ENCODE data around the gene DAB1. TPM values are rescaled to one million over a fixed set of nuclear protein-coding genes. Genes with fewer than 3 reads are reported as not detected.

The DAB1 gene
- total and polyA plus RNA-seq, 2 of the 8 experiments (the other 6 are each of a cell fraction or from before 2014, with no cell fraction given) = 4.4 to 11.8 TPM

- Histone ChIP-seq H3K9ac (replicated peaks in 1 of 4; ENCODE audit: extremely low read depth in 1 of 4, low read depth in 3 of 4, low read length in 3 of 4) (no peak overlapping the region), H3K14ac (ENCODE audit: insufficient read length) (no peak overlapping the region), H2BK120ac (replicated peaks; ENCODE audit: low read depth, low read length) (no peak overlapping the region), H4K5ac (ENCODE audit: insufficient read length, low read depth, low read length) (no peak overlapping the region), H3K4ac (replicated peaks; ENCODE audit: insufficient read length, low read depth, low read length) (no peak overlapping the region), H3K79me1 (ENCODE audit: low read depth, low read length) (no peaks in the 10 kb centered on the region), H2AK5ac (ENCODE audit: low read depth, low read length) (no peak overlapping the region), H3K23me2 (ENCODE audit: low read depth, low read length) (no peaks in the 10 kb centered on the region; the same call in 1 of the 2 replicates), H3K18ac (ENCODE audit: extremely low read depth, low read length) (no peak overlapping the region), H2BK15ac (ENCODE audit: low read length) (no peak overlapping the region), H2BK12ac (ENCODE audit: low read depth, low read length) (no peak overlapping the region), H3K27me3 (replicated peaks in 1 of 4; ENCODE audit: control insufficient read depth in 3 of 4, extremely low read depth in 1 of 4, insufficient read depth in 3 of 4, low read length in 3 of 4) (no peaks in the 10 kb centered on the region), H3K9me3 (ENCODE audit: insufficient read depth in 2 of 2, low read depth in 1 of 2, low read length in 1 of 2) (no peaks in the 10 kb centered on the region), H3K23ac (ENCODE audit: insufficient read length) (no peak overlapping the region), H4K8ac (ENCODE audit: extremely low read depth, insufficient read depth, low read length) (no peak overlapping the region), H4K91ac (replicated peaks; ENCODE audit: insufficient read length, low read length) (no peak overlapping the region), H3K4me2 (ENCODE audit: insufficient read depth in 1 of 2, low read depth in 2 of 2, low read length in 2 of 2) (no peak overlapping the region), H2BK5ac (ENCODE audit: low read depth, low read length) (no peak overlapping the region), H2BK20ac (ENCODE audit: low read length) (no peak overlapping the region), H3K79me2 (ENCODE audit: control insufficient read depth in 1 of 2, insufficient read depth in 2 of 2, low read length in 2 of 2) (no peaks in the 10 kb centered on the region), H3K27ac (ENCODE audit: low read depth, low read length) (no peak overlapping the region), H2AFZ (ENCODE audit: low read length) (no peak overlapping the region), H4K20me1 (replicated peaks in 1 of 2; ENCODE audit: control insufficient read depth in 1 of 2, insufficient read depth in 2 of 2, low read length in 2 of 2) (no peaks in the 10 kb centered on the region), H3K4me3 (ENCODE audit: extremely low read depth in 1 of 4, insufficient read depth in 2 of 4, low read depth in 3 of 4, low read length in 4 of 4) (no peak overlapping the region), H3K56ac (replicated peaks; ENCODE audit: insufficient read length, low read depth, low read length) (no peak overlapping the region), H3K4me1 (replicated peaks in 1 of 4; ENCODE audit: control insufficient read depth in 3 of 4, insufficient read depth in 4 of 4, low read length in 3 of 4) (no peaks in the 10 kb centered on the region; a peak in 1 of 7 replicates), H3K36me3 (ENCODE audit: control insufficient read depth in 2 of 4, insufficient read depth in 4 of 4, low read length in 3 of 4) (no peaks in the 10 kb centered on the region)
- TF ChIP-seq GTF2F1 (IDR thresholded peaks at IDR 0.05; ENCODE audit: borderline replicate concordance, low read depth, low read length) (no peak), CBX8 (IDR thresholded peaks at IDR 0.05; ENCODE audit: borderline replicate concordance, low read depth, low read length) (no peak), SP4 (IDR thresholded peaks at IDR 0.05; ENCODE audit: low read length) (no peak), JUND (IDR thresholded peaks at IDR 0.05; ENCODE audit: low read length) (no peak), ATF3 (IDR thresholded peaks at IDR 0.05; ENCODE audit: insufficient read depth, low read depth, low read length) (no peak), HDAC6 (IDR thresholded peaks at IDR 0.05; ENCODE audit: low read depth, low read length) (no peak)
- TF ChIP-seq, protein P1, sequence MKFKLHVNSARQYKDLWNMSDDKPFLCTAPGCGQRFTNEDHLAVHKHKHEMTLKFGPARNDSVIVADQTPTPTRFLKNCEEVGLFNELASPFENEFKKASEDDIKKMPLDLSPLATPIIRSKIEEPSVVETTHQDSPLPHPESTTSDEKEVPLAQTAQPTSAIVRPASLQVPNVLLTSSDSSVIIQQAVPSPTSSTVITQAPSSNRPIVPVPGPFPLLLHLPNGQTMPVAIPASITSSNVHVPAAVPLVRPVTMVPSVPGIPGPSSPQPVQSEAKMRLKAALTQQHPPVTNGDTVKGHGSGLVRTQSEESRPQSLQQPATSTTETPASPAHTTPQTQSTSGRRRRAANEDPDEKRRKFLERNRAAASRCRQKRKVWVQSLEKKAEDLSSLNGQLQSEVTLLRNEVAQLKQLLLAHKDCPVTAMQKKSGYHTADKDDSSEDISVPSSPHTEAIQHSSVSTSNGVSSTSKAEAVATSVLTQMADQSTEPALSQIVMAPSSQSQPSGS (IDR thresholded peaks at IDR 0.05; ENCODE audit: low read length) = no peak
- FAIRE-seq (no peak), DNase-seq (ENCODE audit: low read depth in 1 of 2, low spot score in 2 of 2) (no peak)
- ChIA-PET CTCF (ENCODE audit: partially characterized antibody) (interaction anchor here (0.6 to 3.1 kb wide), 5 partner anchors 13 to 196 kb away, joined by 3 to 15 read pairs (median 3); no protein-coding TSS in a partner anchor), POLR2A (ENCODE audit: partially characterized antibody) (no interaction called here)
- 79% methylated on average over 4 of the region's 4 CpGs; no CpG with 5 or more reads in 1 of the 2 experiments for WGBS, 2 experiments (ENCODE audit: extremely low coverage in 1 of 2, insufficient coverage in 1 of 2, insufficient read length in 1 of 2, insufficient replicate concordance in 2 of 2, low coverage in 1 of 2, low lambda C conversion rate in 2 of 2, missing lambda C conversion rate in 1 of 2)
Measured at GRCh38 chr1:57036641-57037579, 386.9 kb downstream of the DAB1 start.

All from H1 (cell line).